NT2/D1 (cell line): ENCODE data around the gene EID3.
"Not testable (repeated sequence)": the region's sequence is repeated elsewhere in the genome, so short reads cannot be mapped to it uniquely, and the experiment has no call there.

ENCODE experiments used
- DNase-seq: peaks from one replicate; pipeline ENCODE4 v3.0.0-alpha.2; 2011; ENCODE audit warnings: low read depth, low spot score
- H3K27me3 ChIP-seq: 2 replicates; pipeline ENCODE4 v1.6.0; 2011; ENCODE audit warnings: mild to moderate bottlenecking; ENCODE audit not compliant: insufficient read length, insufficient read depth
- H3K36me3 ChIP-seq: 2 replicates; pipeline ENCODE4 v1.6.1; 2011; ENCODE audit warnings: mild to moderate bottlenecking, low read length, mixed read lengths; ENCODE audit not compliant: insufficient read depth, insufficient read length
- H3K4me1 ChIP-seq: 2 replicates; pipeline ENCODE4 v1.5.1; 2011; ENCODE audit not compliant: insufficient read depth, insufficient read length
- H3K4me3 ChIP-seq: 2 replicates; pipeline ENCODE4 v1.5.1; 2011; ENCODE audit warnings: low read depth; ENCODE audit not compliant: insufficient read length
- H3K9ac ChIP-seq: 2 replicates; pipeline ENCODE4 v1.6.0; 2011; ENCODE audit warnings: low read depth; ENCODE audit not compliant: insufficient read length
- H3K9me3 ChIP-seq: 2 replicates; pipeline ENCODE4 v1.5.1; 2011; ENCODE audit warnings: mild to moderate bottlenecking, low read length; ENCODE audit not compliant: insufficient read depth
- SUZ12 ChIP-seq: IDR thresholded peaks from 2 replicates; pipeline ENCODE4 v1.6.1; 2011; ENCODE audit not compliant: insufficient read length, insufficient read depth; ENCODE audit errors: extremely low read depth
- YY1 ChIP-seq: IDR thresholded peaks from 2 replicates; pipeline ENCODE4 v1.6.1; 2011; ENCODE audit not compliant: insufficient read length, insufficient read depth
- ZNF274 ChIP-seq: IDR thresholded peaks from 2 replicates; pipeline ENCODE4 v1.6.1; 2011; ENCODE audit warnings: mild to moderate bottlenecking, low read depth, low read length

EID3 gene

GRCh38 chr12:104323899-104324298 lies 20.4 kb downstream of the EID3 start:
- Histone ChIP-seq H3K9me3 (peaks cover 3% of the 10 kb centered on the region; the same call in 1 of the 2 replicates), H3K27me3 (no peaks in the 10 kb centered on the region), H3K36me3 (peaks cover 85% of the 10 kb centered on the region), H3K4me1 (no peaks in the 10 kb centered on the region), H3K9ac (no peak overlapping the region), H3K4me3 (no peak overlapping the region)
- no peak for TF ChIP-seq ZNF274
- no peak for TF ChIP-seq SUZ12
- TF ChIP-seq YY1: no peak
- no peak for DNase-seq

- H3K4me1 ChIP-seq, DNase-seq, H3K9ac ChIP-seq, H3K27me3 ChIP-seq, H3K4me3 ChIP-seq, H3K9me3 ChIP-seq: not testable (repeated sequence)
- peaks cover 81% of the 10 kb centered on the region for H3K36me3 ChIP-seq
Measured at GRCh38 chr12:104328278-104328677, 24.7 kb downstream of the EID3 start.

- H3K9ac ChIP-seq: no peak overlapping the region
- H3K9me3 ChIP-seq: no peaks in the 10 kb centered on the region
- H3K36me3 ChIP-seq: peaks cover 84% of the 10 kb centered on the region
- TF ChIP-seq YY1 (no peak), ZNF274 (no peak), SUZ12 (no peak)
- no peak overlapping the region for H3K4me3 ChIP-seq
- no peak for DNase-seq
- H3K27me3 ChIP-seq: no peaks in the 10 kb centered on the region
- no peaks in the 10 kb centered on the region for H3K4me1 ChIP-seq
Measured at GRCh38 chr12:104328790-104329189, 25.3 kb downstream of the EID3 start.

GRCh38 chr12:104329707-104330532 lies 26.4 kb downstream of the EID3 start:
- Histone ChIP-seq H3K27me3 (no peaks in the 10 kb centered on the region), H3K9ac (no peak overlapping the region), H3K36me3 (peaks cover 87% of the 10 kb centered on the region), H3K4me1 (no peaks in the 10 kb centered on the region), H3K9me3 (no peaks in the 10 kb centered on the region), H3K4me3 (no peak overlapping the region)
- TF ChIP-seq SUZ12: no peak
- no peak for TF ChIP-seq YY1
- no peak for TF ChIP-seq ZNF274
- DNase-seq: no peak

GRCh38 chr12:104331376-104331775 lies 27.8 kb downstream of the EID3 start:
- no peak for DNase-seq
- no peak overlapping the region for H3K9ac ChIP-seq
- H3K4me1 ChIP-seq: no peaks in the 10 kb centered on the region
- no peak overlapping the region for H3K4me3 ChIP-seq
- H3K36me3 ChIP-seq: peaks cover 85% of the 10 kb centered on the region
- TF ChIP-seq YY1 (no peak), SUZ12 (no peak), ZNF274 (no peak)
- H3K9me3 ChIP-seq: no peaks in the 10 kb centered on the region
- no peaks in the 10 kb centered on the region for H3K27me3 ChIP-seq

- H3K36me3 ChIP-seq: peaks cover 80% of the 10 kb centered on the region
- not testable (repeated sequence) for H3K9me3 ChIP-seq, DNase-seq, H3K4me1 ChIP-seq, H3K9ac ChIP-seq, H3K4me3 ChIP-seq, H3K27me3 ChIP-seq
Measured at GRCh38 chr12:104332273-104332672, 28.7 kb downstream of the EID3 start.

GRCh38 chr12:104333692-104334255 lies 30.2 kb downstream of the EID3 start:
- TF ChIP-seq ZNF274 (no peak), SUZ12 (no peak), YY1 (no peak)
- no peaks in the 10 kb centered on the region for H3K27me3 ChIP-seq
- H3K9me3 ChIP-seq: no peaks in the 10 kb centered on the region
- H3K36me3 ChIP-seq: peaks cover 66% of the 10 kb centered on the region
- H3K9ac ChIP-seq: no peak overlapping the region
- DNase-seq: no peak
- no peak overlapping the region for H3K4me3 ChIP-seq
- H3K4me1 ChIP-seq: no peaks in the 10 kb centered on the region
